GM19043 (cell line): ENCODE data around the gene MYZAP.

ENCODE experiments used
- ATAC-seq: cut with Tn5 transposase; IDR thresholded peaks from one replicate; pipeline ENCODE4 v1.9.1; 2021; ENCODE audit warnings: low read depth; ENCODE audit not compliant: unreplicated experiment

Gene MYZAP

DNA sequence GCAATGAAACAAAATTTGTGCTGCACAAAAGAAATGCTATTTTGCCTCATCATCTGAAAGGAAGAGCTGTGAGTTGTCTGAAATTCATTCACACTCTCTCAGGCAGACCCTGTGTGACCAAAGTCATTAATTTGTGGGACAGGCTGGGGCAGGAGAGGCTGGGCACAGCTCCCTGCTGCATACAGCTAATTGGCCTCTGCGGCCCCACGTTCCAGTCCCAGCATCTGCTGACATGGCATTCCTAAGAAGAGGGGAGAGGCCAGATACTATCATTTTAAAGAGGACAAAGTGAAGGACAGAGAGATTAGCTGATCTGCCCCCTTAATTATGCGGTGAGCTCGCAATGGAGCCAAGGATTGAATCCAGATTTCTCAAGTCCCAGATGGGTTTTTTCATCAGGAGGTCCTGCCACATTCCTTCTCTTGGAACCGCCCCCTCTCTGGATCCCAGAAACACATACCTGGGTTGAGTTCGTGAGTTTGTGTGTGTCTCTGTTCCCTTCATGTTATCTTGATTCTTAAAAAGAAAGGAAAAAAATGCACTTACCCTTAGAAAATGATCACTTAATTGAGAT lies 139.9 kb downstream of the MYZAP start:
- ATAC-seq, result no peak

- ATAC-seq, result no peak
Observed at GRCh38 chr15:57732526-57733331, 141.0 kb downstream of the MYZAP start.

GRCh38 chr15:57734860-57735259 lies 143.2 kb downstream of the MYZAP start:
- no peak for ATAC-seq
